H9 (cell line): Measurements from ENCODE around the gene PMEPA1. TPM values are rescaled to one million over a fixed set of nuclear protein-coding genes. Genes with fewer than 3 reads are reported as not detected.

Source experiments
- DNase-seq: peaks from one replicate; pipeline ENCODE4 v3.0.0-alpha.2; 2017
- H2AFZ ChIP-seq: one replicate; pipeline ENCODE4 v1.6.1; 2013; ENCODE audit warnings: mild to moderate bottlenecking, low read length, control low read depth, moderate library complexity
- H2AK5ac ChIP-seq: 2 replicates; pipeline ENCODE4 v1.6.1; 2013; ENCODE audit warnings: low read length, control low read depth, mixed read lengths; ENCODE audit not compliant: insufficient read length
- H2BK120ac ChIP-seq: one replicate; pipeline ENCODE4 v1.6.1; 2013; ENCODE audit warnings: low read depth, mild to moderate bottlenecking, low read length, control low read depth, inconsistent platforms; ENCODE audit not compliant: poor library complexity, severe bottlenecking
- H2BK12ac ChIP-seq: 2 replicates; pipeline ENCODE4 v1.6.1; 2013; ENCODE audit warnings: low read length, control low read depth, mixed read lengths, low read depth; ENCODE audit not compliant: insufficient read length
- H2BK15ac ChIP-seq: 2 replicates; pipeline ENCODE4 v1.6.1; 2013; ENCODE audit warnings: low read depth, low read length, control low read depth
- H2BK20ac ChIP-seq: one replicate; pipeline ENCODE4 v1.6.1; 2013; ENCODE audit warnings: low read depth, mild to moderate bottlenecking, low read length, control low read depth, inconsistent platforms; ENCODE audit not compliant: poor library complexity, severe bottlenecking
- H2BK5ac ChIP-seq: 2 replicates; pipeline ENCODE4 v1.6.1; 2013; ENCODE audit warnings: low read length, control low read depth, mixed read lengths; ENCODE audit not compliant: insufficient read length
- H3K14ac ChIP-seq: 2 replicates; pipeline ENCODE4 v1.6.1; 2013; ENCODE audit warnings: low read length, control low read depth; ENCODE audit not compliant: insufficient read depth
- H3K18ac ChIP-seq: 2 replicates; pipeline ENCODE4 v1.6.1; 2013; ENCODE audit warnings: low read depth, mild to moderate bottlenecking, mixed read lengths, low read length, control low read depth; ENCODE audit not compliant: insufficient read length
- H3K23ac ChIP-seq: 2 replicates; pipeline ENCODE4 v1.6.1; 2013; ENCODE audit warnings: low read length, control low read depth, mixed read lengths, low read depth; ENCODE audit not compliant: insufficient read length
- H3K23me2 ChIP-seq: 2 replicates; pipeline ENCODE4 v1.6.1; 2013; ENCODE audit warnings: low read depth, mild to moderate bottlenecking, mixed read lengths, low read length, control low read depth; ENCODE audit not compliant: insufficient read length, poor library complexity, severe bottlenecking
- H3K27ac ChIP-seq: 2 replicates; pipeline ENCODE4 v1.5.1; 2013; ENCODE audit warnings: low read length, control low read depth, mixed read lengths, low read depth; ENCODE audit not compliant: insufficient read length
- H3K27me3 ChIP-seq: 2 replicates; pipeline ENCODE4 v1.6.1; 2013; ENCODE audit warnings: low read length, control low read depth, inconsistent platforms; ENCODE audit not compliant: insufficient read depth
- H3K4ac ChIP-seq: 2 replicates; pipeline ENCODE4 v1.6.1; 2013; ENCODE audit warnings: low read depth, mild to moderate bottlenecking, control low read depth, inconsistent platforms, low read length, moderate library complexity
- H3K4me1 ChIP-seq: 2 replicates; pipeline ENCODE4 v1.6.1; 2013; ENCODE audit warnings: low read length, control low read depth, inconsistent platforms; ENCODE audit not compliant: insufficient read depth
- H3K4me2 ChIP-seq: 2 replicates; pipeline ENCODE4 v1.6.1; 2013; ENCODE audit warnings: low read length, control low read depth, mixed read lengths; ENCODE audit not compliant: insufficient read length, insufficient read depth
- H3K56ac ChIP-seq: 2 replicates; pipeline ENCODE4 v1.6.1; 2013; ENCODE audit warnings: low read depth, mild to moderate bottlenecking, mixed read lengths, low read length, control low read depth; ENCODE audit not compliant: insufficient read length
- H3K79me1 ChIP-seq: 2 replicates; pipeline ENCODE4 v1.6.1; 2013; ENCODE audit warnings: low read depth, mild to moderate bottlenecking, moderate library complexity, low read length, control low read depth, inconsistent platforms; ENCODE audit not compliant: insufficient read depth, poor library complexity, severe bottlenecking
- H3K79me2 ChIP-seq: 2 replicates; pipeline ENCODE4 v1.6.1; 2013; ENCODE audit warnings: low read length, control low read depth, inconsistent platforms; ENCODE audit not compliant: insufficient read depth
- H3K9ac ChIP-seq: 2 replicates; pipeline ENCODE4 v1.6.1; 2013; ENCODE audit warnings: low read length, control low read depth, mixed read lengths; ENCODE audit not compliant: insufficient read length; ENCODE audit errors: extremely low read depth
- H3K9me3 ChIP-seq: one replicate; pipeline ENCODE4 v1.6.1; 2013; ENCODE audit warnings: low read depth, low read length, inconsistent platforms; ENCODE audit not compliant: control insufficient read depth
- H3T11ph ChIP-seq: one replicate; pipeline ENCODE4 v1.6.1; 2013; ENCODE audit warnings: mild to moderate bottlenecking, low read length, control low read depth, inconsistent platforms
- H4K20me1 ChIP-seq: one replicate; pipeline ENCODE4 v1.6.1; 2013; ENCODE audit not compliant: control insufficient read depth, insufficient read length, insufficient read depth
- H4K5ac ChIP-seq: 2 replicates; pipeline ENCODE4 v1.6.1; 2013; ENCODE audit warnings: low read depth, mild to moderate bottlenecking, mixed read lengths, low read length, control low read depth; ENCODE audit not compliant: insufficient read length
- H4K8ac ChIP-seq: replicated peaks from 2 replicates; pipeline ENCODE4 v1.6.1; 2013; ENCODE audit warnings: low read length, control low read depth, mixed read lengths, low read depth; ENCODE audit not compliant: insufficient read length
- H4K91ac ChIP-seq: 2 replicates; pipeline ENCODE4 v1.6.1; 2013; ENCODE audit warnings: low read depth, mild to moderate bottlenecking, moderate library complexity, mixed read lengths, low read length, control low read depth; ENCODE audit not compliant: insufficient read length
- H3K27ac Mint-ChIP-seq, 3 experiments: 2 replicates in 2 of 3; 3 replicates in 1 of 3; pipeline ENCODE4 v1.8.0; 2020 to 2021; ENCODE audit warnings: mixed read lengths in 3 of 3, mild to moderate bottlenecking in 1 of 3, moderate library complexity in 1 of 3
- H3K27me3 Mint-ChIP-seq: 2 replicates; pipeline ENCODE4 v1.8.0; 2021; ENCODE audit warnings: low read depth, mild to moderate bottlenecking, moderate library complexity, mixed read lengths
- H3K36me3 Mint-ChIP-seq, 3 experiments: 2 replicates in 2 of 3; 3 replicates in 1 of 3; pipeline ENCODE4 v1.8.0; 2020 to 2021; ENCODE audit warnings: low read depth in 3 of 3, mixed read lengths in 3 of 3; ENCODE audit not compliant: insufficient read depth in 1 of 3
- H3K4me1 Mint-ChIP-seq, 2 experiments: 2 replicates each; pipeline ENCODE4 v1.8.0; 2020; ENCODE audit warnings: mixed read lengths in 2 of 2
- H3K4me3 Mint-ChIP-seq, 2 experiments: 2 replicates in 1 of 2; 3 replicates in 1 of 2; pipeline ENCODE4 v1.8.0; 2020 to 2021; ENCODE audit warnings: mild to moderate bottlenecking in 2 of 2, mixed read lengths in 2 of 2, moderate library complexity in 1 of 2
- H3K9me3 Mint-ChIP-seq, 2 experiments: 2 replicates in 1 of 2; 3 replicates in 1 of 2; pipeline ENCODE4 v1.8.0; 2020; ENCODE audit warnings: mild to moderate bottlenecking in 2 of 2, mixed read lengths in 2 of 2, moderate library complexity in 1 of 2
- WGBS: extraction: QIAGEN DNeasy Blood & Tissue Kit; methylation state at CpG from one replicate; pipeline ENCODE4 v1.1.7; 2013; ENCODE audit warnings: missing lambda C conversion rate, low lambda C conversion rate, mixed read lengths; ENCODE audit not compliant: insufficient read length; ENCODE audit errors: extremely low coverage; 5-methylcytosine and 5-hydroxymethylcytosine counted together
- total RNA-seq: library from RNA; stranded (reverse); gene quantifications from 2 replicates; pipeline ENCODE4 v1.2.1, GENCODE V29; 2021
- TF ChIP-seq, protein P1 (sequence below): fragments of 200-600 bp; sonication (generic); conservative IDR thresholded peaks from 3 replicates; pipeline ENCODE4 v1.8.0; 2021; ENCODE audit warnings: antibody characterized with exemption, mild to moderate bottlenecking

PMEPA1 gene
- total RNA-seq, 1 experiment from 2014 or later = 34.6 TPM

DNA sequence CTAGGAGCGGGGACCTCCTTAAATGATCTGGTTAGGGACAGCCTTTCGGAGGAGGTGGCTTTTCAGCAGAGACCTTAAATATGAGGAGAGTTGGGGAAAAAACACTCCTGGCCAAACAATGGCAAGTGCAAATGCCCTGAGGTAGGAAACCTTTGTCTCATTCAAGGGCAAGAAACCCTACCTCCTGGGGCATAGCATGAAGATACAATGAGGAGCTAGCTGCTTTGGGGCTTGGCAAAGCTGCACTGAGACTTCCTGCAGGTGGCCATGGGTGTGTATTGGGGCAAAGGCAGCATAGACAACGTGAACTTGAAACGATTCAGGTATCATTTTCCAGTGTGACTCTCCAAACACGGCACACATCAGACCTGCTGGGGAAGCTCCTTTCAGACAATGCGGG, 30.7 kb downstream of the PMEPA1 start:
- Histone ChIP-seq H3K4me1 (peaks cover 33% of the 10 kb centered on the region), H4K91ac (no peak overlapping the region), H3K79me2 (peaks cover 40% of the 10 kb centered on the region; the same call in 1 of the 2 replicates), H4K20me1 (no peaks in the 10 kb centered on the region), H2BK20ac (no peak overlapping the region), H3K27ac (no peak overlapping the region), H3K27me3 (no peaks in the 10 kb centered on the region), H4K8ac (no peak overlapping the region), H2BK12ac (no peak overlapping the region), H3K18ac (no peak overlapping the region), H3K23ac (no peak overlapping the region), H3K14ac (no peak overlapping the region; the same call in 1 of the 2 replicates), H2AK5ac (no peak overlapping the region), H3K23me2 (no peaks in the 10 kb centered on the region), H2BK120ac (no peak overlapping the region), H3K9me3 (no peaks in the 10 kb centered on the region), H3K56ac (no peak overlapping the region), H4K5ac (no peak overlapping the region), H3K4me2 (no peak overlapping the region), H3K4ac (no peak overlapping the region), H2BK5ac (no peak overlapping the region), H3K79me1 (peaks cover 6% of the 10 kb centered on the region), H3T11ph (no peak overlapping the region), H3K9ac (no peak overlapping the region), H2BK15ac (no peak overlapping the region), H2AFZ (no peak overlapping the region)
- Mint-ChIP-seq H3K9me3 (no peaks in the 10 kb centered on the region), H3K4me3 (no peak overlapping the region; a peak in 1 of 5 replicates), H3K27ac (peak overlapping the region in 1 of 3 experiments; percentile 28; a peak in 2 of 7 replicates), H3K27me3 (no peaks in the 10 kb centered on the region), H3K4me1 (peaks cover 79 to 84% of the 10 kb centered on the region in 2 experiments), H3K36me3 (peaks cover 0 to 16% (median 8%) of the 10 kb centered on the region in 3 experiments; a peak in 4 of 7 replicates)
- no CpG with 5 or more reads among the region's 6 CpGs for WGBS
- no peak for DNase-seq
- TF ChIP-seq, protein P1, sequence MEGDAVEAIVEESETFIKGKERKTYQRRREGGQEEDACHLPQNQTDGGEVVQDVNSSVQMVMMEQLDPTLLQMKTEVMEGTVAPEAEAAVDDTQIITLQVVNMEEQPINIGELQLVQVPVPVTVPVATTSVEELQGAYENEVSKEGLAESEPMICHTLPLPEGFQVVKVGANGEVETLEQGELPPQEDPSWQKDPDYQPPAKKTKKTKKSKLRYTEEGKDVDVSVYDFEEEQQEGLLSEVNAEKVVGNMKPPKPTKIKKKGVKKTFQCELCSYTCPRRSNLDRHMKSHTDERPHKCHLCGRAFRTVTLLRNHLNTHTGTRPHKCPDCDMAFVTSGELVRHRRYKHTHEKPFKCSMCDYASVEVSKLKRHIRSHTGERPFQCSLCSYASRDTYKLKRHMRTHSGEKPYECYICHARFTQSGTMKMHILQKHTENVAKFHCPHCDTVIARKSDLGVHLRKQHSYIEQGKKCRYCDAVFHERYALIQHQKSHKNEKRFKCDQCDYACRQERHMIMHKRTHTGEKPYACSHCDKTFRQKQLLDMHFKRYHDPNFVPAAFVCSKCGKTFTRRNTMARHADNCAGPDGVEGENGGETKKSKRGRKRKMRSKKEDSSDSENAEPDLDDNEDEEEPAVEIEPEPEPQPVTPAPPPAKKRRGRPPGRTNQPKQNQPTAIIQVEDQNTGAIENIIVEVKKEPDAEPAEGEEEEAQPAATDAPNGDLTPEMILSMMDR = no peak
